Fibroblast of the conjunctiva (primary cell): Measurements from ENCODE around the gene IMP4.

Experiments used
- DNase-seq: peaks from one replicate; pipeline ENCODE4 v3.0.0-alpha.2; 2010; ENCODE audit warnings: low read depth

Gene IMP4

DNA sequence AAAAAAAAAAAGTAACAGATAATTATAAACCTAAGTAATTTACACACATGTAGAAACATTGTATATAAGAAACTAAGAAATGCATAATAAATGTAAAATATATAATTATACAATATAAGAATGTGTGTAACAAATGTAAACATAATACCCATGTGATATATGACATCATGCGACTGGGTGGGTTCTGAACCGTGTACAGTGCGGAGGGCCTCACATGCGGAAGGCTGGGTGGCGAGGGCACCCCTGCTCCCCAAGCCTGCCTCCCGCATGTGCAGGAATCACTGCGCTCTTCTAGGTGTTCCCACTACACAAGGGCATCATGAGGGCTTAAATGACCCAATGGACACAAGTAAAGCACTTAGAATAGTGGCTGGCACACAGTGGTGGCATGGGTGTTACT lies 15.2 kb downstream of the IMP4 start:
- DNase-seq: no peak

DNA sequence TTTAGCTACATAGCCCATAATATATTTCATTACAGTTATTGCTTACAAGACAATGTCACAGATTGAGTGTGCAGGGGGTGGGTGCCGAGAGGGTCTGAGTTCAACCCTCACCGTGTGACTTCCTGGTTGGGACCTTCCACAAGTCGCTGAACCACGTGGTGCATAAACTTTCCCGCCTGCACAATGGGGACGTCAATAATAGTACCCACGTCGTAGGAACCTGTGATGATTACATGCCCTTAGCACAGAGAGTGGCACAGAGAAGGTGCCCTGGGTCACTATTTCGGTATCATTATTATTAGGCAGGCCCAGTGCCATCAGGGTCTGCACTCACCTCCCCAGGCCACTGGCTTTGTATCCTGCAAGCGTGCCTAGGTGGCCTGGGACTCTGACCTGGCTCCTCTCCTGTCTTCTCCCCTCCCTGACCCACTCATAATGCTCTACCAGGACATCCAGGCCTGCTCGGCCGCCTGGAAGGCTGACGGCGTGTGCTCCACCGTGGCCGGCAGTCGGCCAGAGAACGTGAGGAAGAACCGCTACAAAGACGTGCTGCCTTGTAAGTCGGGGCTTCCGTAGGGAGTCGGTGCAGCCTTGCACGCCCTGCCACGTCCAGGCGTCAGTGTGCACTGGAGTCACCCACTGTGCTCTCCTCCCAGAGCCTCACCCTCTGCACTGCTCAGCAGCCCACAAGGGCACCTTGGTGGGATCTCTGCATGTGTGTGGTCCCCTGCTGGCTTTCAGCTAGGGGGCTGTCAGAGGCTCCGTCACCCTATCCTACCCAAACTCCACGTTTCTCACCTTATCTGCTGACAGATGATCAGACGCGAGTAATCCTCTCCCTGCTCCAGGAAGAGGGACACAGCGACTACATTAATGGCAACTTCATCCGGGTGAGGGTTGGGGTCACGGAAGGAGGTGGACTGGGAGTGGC lies 16.0 kb downstream of the IMP4 start:
- DNase-seq: no peak

DNA sequence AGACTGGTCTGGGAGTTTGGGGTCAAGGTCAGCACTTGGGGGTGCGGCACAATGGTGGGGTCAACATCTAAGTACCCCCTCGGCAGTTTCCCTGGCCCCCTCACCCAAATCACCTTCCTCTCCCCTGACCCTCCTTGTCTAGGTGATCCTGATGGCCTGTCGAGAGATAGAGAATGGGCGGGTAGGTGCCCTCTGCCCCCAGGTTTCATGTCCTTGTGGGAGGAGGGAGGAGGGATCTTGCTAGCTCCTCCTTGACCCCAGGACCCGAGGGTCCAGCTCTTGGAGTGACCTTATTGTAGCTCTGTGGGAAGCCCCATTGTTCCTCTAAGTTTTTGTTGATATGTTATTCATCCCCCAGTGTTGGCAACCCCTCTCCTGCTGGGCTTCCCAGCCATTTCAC lies 16.8 kb downstream of the IMP4 start:
- DNase-seq: no peak

- DNase-seq: no peak
Measured at GRCh38 chr2:130363479-130363878, 20.8 kb downstream of the IMP4 start.

- DNase-seq: no peak
Measured at GRCh38 chr2:130365075-130365474, 22.4 kb downstream of the IMP4 start.

- DNase-seq: no peak
Measured at GRCh38 chr2:130365963-130366362, 23.3 kb downstream of the IMP4 start.

DNA sequence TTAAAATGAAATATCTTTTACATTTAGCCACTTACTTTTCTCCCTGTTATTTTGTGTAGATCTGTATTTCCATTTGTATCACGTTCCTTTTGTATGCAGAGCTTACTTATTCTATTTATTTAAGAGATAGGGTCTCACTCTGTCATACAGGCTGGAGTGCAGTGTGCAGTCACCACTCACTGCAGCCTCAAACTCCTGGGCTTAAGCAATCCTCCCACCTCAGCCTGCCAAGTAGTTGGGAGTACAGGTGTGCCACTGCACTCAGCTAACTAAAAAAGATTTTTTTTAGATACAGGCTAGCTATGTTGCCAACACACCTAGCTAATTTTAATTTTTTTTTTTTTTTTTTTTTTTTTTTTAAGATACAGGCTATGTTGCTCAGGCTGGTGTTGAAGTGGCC lies 24.0 kb downstream of the IMP4 start:
- no peak for DNase-seq

DNA sequence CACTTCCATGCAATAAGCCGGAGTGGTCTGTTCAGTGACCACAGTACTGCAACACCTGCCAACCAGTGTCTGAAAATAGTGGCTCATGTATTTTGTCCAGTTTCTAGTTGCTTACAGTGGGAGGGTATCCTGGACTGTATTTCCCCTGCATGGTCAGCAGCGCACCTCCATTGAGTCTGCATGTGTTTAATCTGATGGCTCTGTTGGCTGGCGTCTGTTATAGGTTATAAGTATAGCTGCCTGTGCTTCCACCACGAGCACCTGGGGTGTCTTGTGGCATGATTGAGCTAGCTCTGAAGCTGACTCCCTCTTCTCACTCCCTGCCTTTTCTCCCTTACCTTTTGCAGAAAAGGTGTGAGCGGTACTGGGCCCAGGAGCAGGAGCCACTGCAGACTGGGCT lies 26.1 kb downstream of the IMP4 start:
- no peak for DNase-seq

- DNase-seq: no peak
Measured at GRCh38 chr2:130369311-130369964, 26.7 kb downstream of the IMP4 start.

DNA sequence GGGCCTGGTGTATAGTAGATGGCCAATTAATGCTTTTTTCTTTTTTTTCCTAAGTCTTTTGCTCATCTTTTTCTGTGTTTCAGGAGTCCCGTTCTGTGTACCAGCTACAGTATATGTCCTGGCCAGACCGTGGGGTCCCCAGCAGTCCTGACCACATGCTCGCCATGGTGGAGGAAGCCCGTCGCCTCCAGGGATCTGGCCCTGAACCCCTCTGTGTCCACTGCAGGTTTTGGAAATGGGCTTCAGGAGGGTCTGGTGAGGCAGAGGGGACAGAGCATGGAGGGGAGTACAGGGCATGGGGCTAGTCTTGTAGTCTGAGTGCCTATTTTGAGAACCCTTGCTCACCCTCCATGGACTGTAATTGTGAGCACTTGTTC lies 27.3 kb downstream of the IMP4 start:
- no peak for DNase-seq

GRCh38 chr2:130370490-130370889 lies 27.8 kb downstream of the IMP4 start:
- DNase-seq: no peak

GRCh38 chr2:130371723-130372054 lies 29.0 kb downstream of the IMP4 start:
- DNase-seq: no peak

GRCh38 chr2:130372055-130372832 lies 29.5 kb downstream of the IMP4 start:
- peak; percentile 74 for DNase-seq

GRCh38 chr2:130372833-130373807 lies 30.4 kb downstream of the IMP4 start:
- DNase-seq: no peak

GRCh38 chr2:130373808-130374365 lies 31.2 kb downstream of the IMP4 start:
- DNase-seq: no peak

DNA sequence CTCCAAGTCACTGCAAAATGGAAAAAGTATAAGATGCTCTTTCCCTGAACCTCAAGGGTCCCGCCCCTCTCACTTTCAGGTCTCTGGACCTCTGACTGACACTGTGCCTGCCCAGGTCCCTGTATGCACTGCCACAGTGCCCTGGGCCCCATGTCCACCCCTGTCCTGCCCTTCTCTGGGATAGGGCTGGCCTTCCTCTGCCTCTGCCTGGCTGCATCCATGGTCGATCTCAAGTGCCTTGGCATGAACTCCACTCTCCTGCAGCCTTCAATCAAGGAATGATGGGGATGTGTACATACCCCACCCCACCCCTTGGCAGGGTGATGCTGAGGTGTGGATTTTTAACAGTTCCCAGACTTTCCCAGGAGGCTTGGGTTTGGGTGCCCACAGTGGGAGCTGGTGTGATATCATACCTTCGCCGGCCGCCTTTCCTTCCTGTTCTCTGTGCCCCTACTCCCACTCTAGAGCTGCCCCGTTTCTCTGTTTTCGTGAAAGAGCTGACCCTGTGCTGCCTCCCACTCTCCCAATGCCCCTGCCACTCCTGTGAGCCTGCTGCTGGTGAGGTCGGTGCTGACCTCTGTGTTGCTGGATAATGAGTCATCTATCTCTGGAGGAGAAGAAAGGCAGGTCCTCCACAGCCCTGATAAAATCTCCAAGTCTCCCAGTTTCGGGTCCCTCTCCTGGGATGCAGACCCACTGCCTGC lies 32.0 kb downstream of the IMP4 start:
- no peak for DNase-seq

GRCh38 chr2:130375291-130376266 lies 32.9 kb downstream of the IMP4 start:
- DNase-seq: no peak

- no peak for DNase-seq
Measured at GRCh38 chr2:130376433-130377293, 34.0 kb downstream of the IMP4 start.

DNA sequence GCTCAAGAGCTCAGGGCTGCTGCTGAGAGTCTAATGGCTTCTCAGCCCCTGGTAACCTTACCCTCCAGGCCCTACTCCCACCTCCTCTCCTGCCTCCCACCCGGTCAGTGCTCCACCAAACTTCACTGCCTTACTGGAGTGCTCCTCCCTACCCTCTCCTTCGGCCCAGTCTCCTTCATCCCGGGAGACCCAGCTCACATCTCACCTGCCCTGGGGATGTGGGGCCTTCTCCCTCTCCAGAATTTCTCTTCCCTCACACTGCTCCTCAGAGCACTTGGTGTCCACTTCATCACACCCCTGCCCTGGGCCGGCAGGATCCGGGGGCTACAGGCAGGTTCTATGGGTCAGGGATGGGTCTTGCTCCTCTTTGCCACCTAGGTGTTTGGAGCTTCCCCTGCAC lies 34.8 kb downstream of the IMP4 start:
- no peak for DNase-seq
